Measurements from ENCODE around the gene PPP1R14D. TPM values are rescaled to one million over a fixed set of nuclear protein-coding genes. Genes with fewer than 3 reads are reported as not detected.

PPP1R14D gene
- polyA plus RNA-seq, 1 donor from 2014 or later: not detected

- H4K20me1 ChIP-seq (ENCODE audit: insufficient read depth): no peaks in the 10 kb centered on the region
- TF ChIP-seq POLR2AphosphoS5 (IDR thresholded peaks at IDR 0.05): no peak
- TF ChIP-seq EZH2 (IDR thresholded peaks at IDR 0.05; ENCODE audit: borderline replicate concordance, insufficient read depth, low read length, poor library complexity, severe bottlenecking): no peak
- TF ChIP-seq REST (IDR thresholded peaks at IDR 0.05; ENCODE audit: borderline replicate concordance): no peak
- no peak for TF ChIP-seq RAD21 (conservative IDR thresholded peaks at IDR 0.05)
- no peak for TF ChIP-seq TAF1 (IDR thresholded peaks at IDR 0.05; ENCODE audit: low read depth)
Observed at GRCh38 chr15:40790718-40791117, 37.8 kb downstream of the PPP1R14D start.

GRCh38 chr15:40789999-40790398 is 38.5 kb downstream of the PPP1R14D start:
- H3K9me3 ChIP-seq (ENCODE audit: low read length): no peaks in the 10 kb centered on the region
- H3K36me3 ChIP-seq (ENCODE audit: insufficient read depth, low read length): no peaks in the 10 kb centered on the region
- H4K20me1 ChIP-seq (ENCODE audit: insufficient read depth): no peaks in the 10 kb centered on the region
- H3K9ac ChIP-seq (ENCODE audit: low read length): no peak overlapping the region
- no peak overlapping the region for H3K27ac ChIP-seq (ENCODE audit: low read length)
- H3K4me3 ChIP-seq (ENCODE audit: low read length): no peak overlapping the region
- TF ChIP-seq TAF1 (IDR thresholded peaks at IDR 0.05; ENCODE audit: low read depth) (no peak), EZH2 (IDR thresholded peaks at IDR 0.05; ENCODE audit: borderline replicate concordance, insufficient read depth, low read length, poor library complexity, severe bottlenecking) (no peak)
- H3K79me2 ChIP-seq (replicated peaks; ENCODE audit: insufficient read depth, low read length): no peaks in the 10 kb centered on the region
- H3K27me3 ChIP-seq (ENCODE audit: insufficient read depth, low read depth, low read length): no peaks in the 10 kb centered on the region
- no peak overlapping the region for H2AFZ ChIP-seq (ENCODE audit: low read depth, low read length)
- no peaks in the 10 kb centered on the region for H3K9me2 ChIP-seq (ENCODE audit: insufficient read depth, low read length)
- H3F3A ChIP-seq (ENCODE audit: insufficient read depth, low read length, poor library complexity, severe bottlenecking): no peaks in the 10 kb centered on the region
- no peak overlapping the region for H3K4me2 ChIP-seq (ENCODE audit: low read length)

More at GRCh38 chr15:40790718-40791117, 37.8 kb downstream of the PPP1R14D start:
- H3K27ac ChIP-seq (ENCODE audit: low read length): no peak overlapping the region
- H3K9me2 ChIP-seq (ENCODE audit: insufficient read depth, low read length): no peaks in the 10 kb centered on the region
- no peaks in the 10 kb centered on the region for H3K79me2 ChIP-seq (replicated peaks; ENCODE audit: insufficient read depth, low read length)
- H3K27me3 ChIP-seq (ENCODE audit: insufficient read depth, low read depth, low read length): no peaks in the 10 kb centered on the region
- H3K4me3 ChIP-seq (ENCODE audit: low read length): no peak overlapping the region
- no peaks in the 10 kb centered on the region for H3K9me3 ChIP-seq (ENCODE audit: low read length)
- no peak overlapping the region for H2AFZ ChIP-seq (ENCODE audit: low read depth, low read length)
- no peaks in the 10 kb centered on the region for H3K36me3 ChIP-seq (ENCODE audit: insufficient read depth, low read length)
- H3K9ac ChIP-seq (ENCODE audit: low read length): no peak overlapping the region
- H3K4me2 ChIP-seq (ENCODE audit: low read length): no peak overlapping the region
- no peaks in the 10 kb centered on the region for H3F3A ChIP-seq (ENCODE audit: insufficient read depth, low read length, poor library complexity, severe bottlenecking)

GRCh38 chr15:40789119-40789518 is 39.4 kb downstream of the PPP1R14D start:
- Histone ChIP-seq H3K27me3 (ENCODE audit: insufficient read depth, low read depth, low read length) (no peaks in the 10 kb centered on the region), H3F3A (ENCODE audit: insufficient read depth, low read length, poor library complexity, severe bottlenecking) (no peaks in the 10 kb centered on the region), H3K4me3 (ENCODE audit: low read length) (no peak overlapping the region), H3K9me3 (ENCODE audit: low read length) (no peaks in the 10 kb centered on the region), H3K4me2 (ENCODE audit: low read length) (no peak overlapping the region), H3K9me2 (ENCODE audit: insufficient read depth, low read length) (no peaks in the 10 kb centered on the region), H3K79me2 (replicated peaks; ENCODE audit: insufficient read depth, low read length) (no peaks in the 10 kb centered on the region), H2AFZ (ENCODE audit: low read depth, low read length) (no peak overlapping the region), H3K9ac (ENCODE audit: low read length) (no peak overlapping the region), H3K36me3 (ENCODE audit: insufficient read depth, low read length) (no peaks in the 10 kb centered on the region), H4K20me1 (ENCODE audit: insufficient read depth) (no peaks in the 10 kb centered on the region), H3K27ac (ENCODE audit: low read length) (no peak overlapping the region)
- no peak for TF ChIP-seq EP300 (conservative IDR thresholded peaks at IDR 0.05; ENCODE audit: poor library complexity, severe bottlenecking)
- no peak for TF ChIP-seq REST (IDR thresholded peaks at IDR 0.05; ENCODE audit: borderline replicate concordance)
- no peak for TF ChIP-seq POLR2AphosphoS5 (IDR thresholded peaks at IDR 0.05)
- no peak for TF ChIP-seq EZH2 (IDR thresholded peaks at IDR 0.05; ENCODE audit: borderline replicate concordance, insufficient read depth, low read length, poor library complexity, severe bottlenecking)
- no peak for TF ChIP-seq MXI1 (conservative IDR thresholded peaks at IDR 0.05; ENCODE audit: poor library complexity, severe bottlenecking)
- TF ChIP-seq TAF1 (IDR thresholded peaks at IDR 0.05; ENCODE audit: low read depth): no peak
- TF ChIP-seq CTCF (IDR thresholded peaks at IDR 0.05; ENCODE audit: poor library complexity, severe bottlenecking): no peak
- no peak for TF ChIP-seq SMC3 (conservative IDR thresholded peaks at IDR 0.05; ENCODE audit: poor library complexity)
- no peak for TF ChIP-seq RAD21 (conservative IDR thresholded peaks at IDR 0.05)

Data from neural cell (in vitro differentiated cells).